Ishikawa (cell line): ENCODE data around the gene TNIK.

Experiments used
- CEBPB ChIP-seq: IDR thresholded peaks from 2 replicates; pipeline ENCODE4 v1.6.1; 2012
- CREB1 ChIP-seq: IDR thresholded peaks from 2 replicates; pipeline ENCODE4 v1.6.1; 2012; ENCODE audit warnings: low read depth
- EGR1 ChIP-seq: IDR thresholded peaks from 2 replicates; pipeline ENCODE4 v1.6.1; 2012
- EP300 ChIP-seq: IDR thresholded peaks from 2 replicates; pipeline ENCODE4 v1.6.1; 2012; ENCODE audit warnings: borderline replicate concordance
- FOXM1 ChIP-seq: IDR thresholded peaks from 2 replicates; pipeline ENCODE4 v1.6.1; 2012; ENCODE audit warnings: low read depth, borderline replicate concordance
- NFIC ChIP-seq: IDR thresholded peaks from 2 replicates; pipeline ENCODE4 v1.6.1; 2012
- RAD21 ChIP-seq: IDR thresholded peaks from 2 replicates; pipeline ENCODE4 v1.6.1; 2012; ENCODE audit warnings: low read depth
- REST ChIP-seq: IDR thresholded peaks from 2 replicates; pipeline ENCODE4 v1.6.1; 2012; ENCODE audit warnings: low read depth, mild to moderate bottlenecking
- TAF1 ChIP-seq: IDR thresholded peaks from 2 replicates; pipeline ENCODE4 v1.6.1; 2012; ENCODE audit warnings: low read depth, mild to moderate bottlenecking
- TCF12 ChIP-seq: IDR thresholded peaks from 2 replicates; pipeline ENCODE4 v1.6.1; 2012; ENCODE audit warnings: low read depth
- TEAD4 ChIP-seq: IDR thresholded peaks from 2 replicates; pipeline ENCODE4 v1.6.1; 2012
- USF1 ChIP-seq: IDR thresholded peaks from 2 replicates; pipeline ENCODE4 v1.6.1; 2012
- YY1 ChIP-seq: IDR thresholded peaks from 2 replicates; pipeline ENCODE4 v1.6.1; 2012; ENCODE audit warnings: low read depth
- ZBTB7A ChIP-seq: IDR thresholded peaks from 2 replicates; pipeline ENCODE4 v1.6.1; 2012; ENCODE audit warnings: low read depth
- TF ChIP-seq, protein P1 (sequence below): IDR thresholded peaks from 2 replicates; pipeline ENCODE4 v1.6.1; 2012

TNIK gene

DNA sequence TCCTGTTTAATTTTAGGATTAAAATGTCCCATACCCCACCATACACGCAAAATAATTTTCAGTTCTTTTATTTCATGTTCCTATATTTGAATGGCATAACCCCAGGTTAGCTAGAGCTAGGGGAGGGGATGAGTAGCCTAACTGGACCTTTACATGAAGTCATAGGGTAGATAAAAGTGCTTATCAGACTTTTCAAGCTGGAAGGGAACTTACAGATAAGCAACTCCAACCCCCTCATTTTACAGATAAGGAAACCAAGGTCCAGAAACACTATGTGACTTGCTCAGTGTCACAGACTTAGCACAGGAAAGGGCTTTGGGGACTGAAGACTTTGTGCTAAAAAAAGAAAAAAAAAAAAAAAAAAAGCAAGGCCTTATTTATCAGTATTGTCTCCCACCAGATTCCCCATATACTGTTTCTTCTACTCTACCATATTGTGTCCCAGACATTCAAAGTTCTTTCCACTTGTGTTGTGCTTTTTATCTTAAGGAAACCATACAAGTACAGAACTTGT, 10.6 kb upstream of the TNIK start:
- TF ChIP-seq EP300 (no peak), TEAD4 (no peak), CREB1 (no peak), YY1 (no peak), USF1 (no peak), EGR1 (no peak), TAF1 (no peak), ZBTB7A (no peak), RAD21 (no peak), TCF12 (no peak), REST (no peak), CEBPB (no peak), NFIC (no peak), FOXM1 (no peak)
- TF ChIP-seq, protein P1, sequence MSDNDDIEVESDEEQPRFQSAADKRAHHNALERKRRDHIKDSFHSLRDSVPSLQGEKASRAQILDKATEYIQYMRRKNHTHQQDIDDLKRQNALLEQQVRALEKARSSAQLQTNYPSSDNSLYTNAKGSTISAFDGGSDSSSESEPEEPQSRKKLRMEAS: no peak

GRCh38 chr3:171469376-171469775, 9.2 kb upstream of the TNIK start:
- TF ChIP-seq, protein P1: no peak
- TF ChIP-seq CREB1: no peak
- TF ChIP-seq EGR1: no peak
- no peak for TF ChIP-seq ZBTB7A
- TF ChIP-seq REST: no peak
- TF ChIP-seq USF1: no peak
- TF ChIP-seq YY1: no peak
- no peak for TF ChIP-seq TCF12
- no peak for TF ChIP-seq CEBPB
- no peak for TF ChIP-seq RAD21
- no peak for TF ChIP-seq FOXM1
- no peak for TF ChIP-seq NFIC
- no peak for TF ChIP-seq TAF1
- no peak for TF ChIP-seq EP300
- no peak for TF ChIP-seq TEAD4

GRCh38 chr3:171468296-171468906, 8.2 kb upstream of the TNIK start:
- TF ChIP-seq FOXM1: no peak
- no peak for TF ChIP-seq ZBTB7A
- TF ChIP-seq TAF1: no peak
- no peak for TF ChIP-seq TCF12
- no peak for TF ChIP-seq USF1
- TF ChIP-seq EP300: no peak

DNA sequence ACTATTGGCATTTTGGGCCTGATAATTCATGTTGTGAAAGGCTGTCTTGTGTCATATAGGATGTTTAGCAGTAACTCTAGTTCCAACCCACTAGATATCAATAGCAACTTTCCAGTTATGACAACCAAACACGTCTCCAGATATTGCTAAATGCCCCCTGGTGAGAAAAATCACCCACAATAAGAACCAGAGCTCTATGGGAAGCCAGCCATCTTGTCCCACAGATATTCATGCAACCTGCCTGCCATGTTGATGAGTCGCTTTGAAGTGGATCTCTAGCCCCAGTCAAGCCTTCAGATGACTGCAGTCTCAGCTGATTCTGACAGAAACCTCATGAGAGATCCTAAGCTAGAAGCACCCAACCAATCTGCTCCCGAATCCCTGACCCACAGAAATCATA, 5.6 kb upstream of the TNIK start:
- TF ChIP-seq TEAD4 (no peak), USF1 (no peak), FOXM1 (no peak), NFIC (no peak), CEBPB (no peak), EP300 (no peak), REST (no peak), YY1 (no peak), CREB1 (no peak)
